ENCODE measurements around the gene LRRC42.

The LRRC42 gene

GRCh38 chr1:53946252-53947171 lies at the start of gene LRRC42:
Gene LRRC42, plus strand, starts transcription at chr1:53946350. Its CDS starts 5,650 bp downstream, at chr1:53952000.
- DNase-seq (ENCODE audit: low spot score), result peak; percentile 96
- TF ChIP-seq CTCF (IDR thresholded peaks at IDR 0.05; ENCODE audit: borderline replicate concordance, control extremely low read depth, extremely low read depth, insufficient read depth, missing control alignments), result peak; percentile 22
- in situ Hi-C loops (cut with MboI; ENCODE audit: low sequenced_read_pairs, unreplicated experiment), result no loop called here

- no peak for TF ChIP-seq CTCF (IDR thresholded peaks at IDR 0.05; ENCODE audit: borderline replicate concordance, control extremely low read depth, extremely low read depth, insufficient read depth, missing control alignments)
- in situ Hi-C loops (cut with MboI; ENCODE audit: low sequenced_read_pairs, unreplicated experiment), result no loop called here
These were observed 49.4 kb upstream of the LRRC42 start for GRCh38 chr1:53896635-53897229.

GRCh38 chr1:53899206-53899628 lies 46.9 kb upstream of the LRRC42 start:
- in situ Hi-C loops (cut with MboI; ENCODE audit: low sequenced_read_pairs, unreplicated experiment), result no loop called here
- DNase-seq (ENCODE audit: low spot score), result no peak
- TF ChIP-seq CTCF (IDR thresholded peaks at IDR 0.05; ENCODE audit: borderline replicate concordance, control extremely low read depth, extremely low read depth, insufficient read depth, missing control alignments), result no peak

More at GRCh38 chr1:53896635-53897229, 49.4 kb upstream of the LRRC42 start:
- DNase-seq (ENCODE audit: low spot score), result no peak

GRCh38 chr1:53899708-53900107 lies 46.4 kb upstream of the LRRC42 start:
- no peak for TF ChIP-seq CTCF (IDR thresholded peaks at IDR 0.05; ENCODE audit: borderline replicate concordance, control extremely low read depth, extremely low read depth, insufficient read depth, missing control alignments)
- DNase-seq (ENCODE audit: low spot score), result no peak
- in situ Hi-C loops (cut with MboI; ENCODE audit: low sequenced_read_pairs, unreplicated experiment), result no loop called here

- DNase-seq (ENCODE audit: low spot score), result no peak
- TF ChIP-seq CTCF (IDR thresholded peaks at IDR 0.05; ENCODE audit: borderline replicate concordance, control extremely low read depth, extremely low read depth, insufficient read depth, missing control alignments), result no peak
- in situ Hi-C loops (cut with MboI; ENCODE audit: low sequenced_read_pairs, unreplicated experiment), result no loop called here
These were observed 43.7 kb upstream of the LRRC42 start for GRCh38 chr1:53902235-53903138.

GRCh38 chr1:53905509-53905908 lies 40.6 kb upstream of the LRRC42 start:
- no peak for TF ChIP-seq CTCF (IDR thresholded peaks at IDR 0.05; ENCODE audit: borderline replicate concordance, control extremely low read depth, extremely low read depth, insufficient read depth, missing control alignments)
- DNase-seq (ENCODE audit: low spot score), result no peak
- in situ Hi-C loops (cut with MboI; ENCODE audit: low sequenced_read_pairs, unreplicated experiment), result no loop called here

Measured in GM13976 (cell line).